Upper lobe of left lung (tissue), 4 donors: Measurements from ENCODE around the gene KCNJ5.

Experiments
- CTCF ChIP-seq, 6 experiments: fragments of 450-650 bp in 4 of 6; fragments of 200-600 bp in 2 of 6; sonication (generic) in 2 of 6; IDR thresholded peaks; one replicate each; pipeline ENCODE4 v1.5.1; 2016 to 2019; ENCODE audit warnings: antibody characterized with exemption in 6 of 6
- EP300 ChIP-seq, 4 donors: sonication (generic); formaldehyde crosslinking; IDR thresholded peaks; one replicate each; pipeline ENCODE4 v1.5.1; 2017; ENCODE audit warnings: antibody characterized with exemption in 4 of 4, control low read depth in 2 of 4
- POLR2A ChIP-seq, 4 donors: fragments of 450-650 bp; IDR thresholded peaks; one replicate each; pipeline ENCODE4 v1.5.1; 2016 to 2017; ENCODE audit warnings: antibody characterized with exemption in 4 of 4, mild to moderate bottlenecking in 2 of 4
- POLR2AphosphoS5 ChIP-seq, 2 donors: sonication (generic); formaldehyde crosslinking; IDR thresholded peaks; one replicate each; pipeline ENCODE4 v1.5.1; 2017; ENCODE audit warnings: antibody characterized with exemption in 2 of 2

- TF ChIP-seq CTCF (IDR thresholded peaks at IDR 0.05) (no peak), POLR2A (IDR thresholded peaks at IDR 0.05) (no peak), POLR2AphosphoS5 (IDR thresholded peaks at IDR 0.05) (no peak), EP300 (IDR thresholded peaks at IDR 0.05) (no peak)
Measured at GRCh38 chr11:128908391-128909246, 17.5 kb downstream of the KCNJ5 start.
